ENCODE data around the gene SERINC2.
A peak's percentile ranks its signal among the peaks of the same experiment; 100 is the strongest.

SERINC2 gene

GRCh38 chr1:31376375-31377134 is 36.5 kb upstream of the SERINC2 start:
- TF ChIP-seq CTCF (conservative IDR thresholded peaks at IDR 0.05; ENCODE audit: low read depth), result no peak
- ChIA-PET CTCF (no interaction called here), POLR2A (ENCODE audit: low non-redundant PET) (no interaction called here)
- peak overlapping the region; percentile 89; the same call in 1 of the 2 replicates for H3K27ac ChIP-seq
- peak; percentile 60 for DNase-seq (ENCODE audit: low spot score)

GRCh38 chr1:31377364-31377863 is 35.6 kb upstream of the SERINC2 start:
- CTCF ChIA-PET, result no interaction called here
- POLR2A ChIA-PET (ENCODE audit: low non-redundant PET), result no interaction called here
- no peak overlapping the region; the same call in 1 of the 2 replicates for H3K27ac ChIP-seq

GRCh38 chr1:31378001-31378400 is 35.0 kb upstream of the SERINC2 start:
- no peak for TF ChIP-seq CTCF (conservative IDR thresholded peaks at IDR 0.05; ENCODE audit: low read depth)
- POLR2A ChIA-PET (ENCODE audit: low non-redundant PET), result no interaction called here
- DNase-seq (ENCODE audit: low spot score), result no peak
- no peak overlapping the region for H3K27ac ChIP-seq
- CTCF ChIA-PET, result no interaction called here

More at GRCh38 chr1:31377364-31377863, 35.6 kb upstream of the SERINC2 start:
- no peak for DNase-seq (ENCODE audit: low spot score)
- no peak for TF ChIP-seq CTCF (conservative IDR thresholded peaks at IDR 0.05; ENCODE audit: low read depth)

- H3K27ac ChIP-seq, result no peak overlapping the region
- TF ChIP-seq CTCF (conservative IDR thresholded peaks at IDR 0.05; ENCODE audit: low read depth), result no peak
- POLR2A ChIA-PET (ENCODE audit: low non-redundant PET), result no interaction called here
- CTCF ChIA-PET, result no interaction called here
- DNase-seq (ENCODE audit: low spot score), result no peak
Measured at GRCh38 chr1:31380181-31380580, 32.8 kb upstream of the SERINC2 start.

- POLR2A ChIA-PET (ENCODE audit: low non-redundant PET), result no interaction called here
- DNase-seq (ENCODE audit: low spot score), result no peak
- TF ChIP-seq CTCF (conservative IDR thresholded peaks at IDR 0.05; ENCODE audit: low read depth), result no peak
- peak overlapping the region; percentile 31; the same call in 1 of the 2 replicates for H3K27ac ChIP-seq
- CTCF ChIA-PET, result no interaction called here
Measured at GRCh38 chr1:31381394-31382294, 31.4 kb upstream of the SERINC2 start.

GRCh38 chr1:31382379-31382989 is 30.5 kb upstream of the SERINC2 start:
- ChIA-PET CTCF (no interaction called here), POLR2A (ENCODE audit: low non-redundant PET) (no interaction called here)
- no peak overlapping the region for H3K27ac ChIP-seq
- DNase-seq (ENCODE audit: low spot score), result no peak
- no peak for TF ChIP-seq CTCF (conservative IDR thresholded peaks at IDR 0.05; ENCODE audit: low read depth)
